Caco-2 (cell line): ENCODE measurements around the gene ZBED4. TPM values are rescaled to one million over a fixed set of nuclear protein-coding genes. Genes with fewer than 3 reads are reported as not detected.

Experiments
- BruUV-seq: library from RNA; stranded (reverse); fragments of 400-500 nt; replicated peaks from 2 replicates; lab custom pipeline; 2021; lab: Mats Ljungman, UMichigan
- CTCF ChIA-PET: fragments of 300-600 bp; sonication (Branson Sonifier 250); formaldehyde crosslinking; loops from one replicate; lab custom pipeline; 2022; ENCODE audit warnings: antibody characterized with exemption; lab: Charles Lee
- POLR2A ChIA-PET: fragments of 300-600 bp; sonication (Branson Sonifier 250); formaldehyde crosslinking; loops from one replicate; lab custom pipeline; 2022; ENCODE audit warnings: antibody characterized with exemption; lab: Charles Lee
- DNase-seq, 2 experiments: peaks; one replicate each; pipeline versions ENCODE4 v3.0.0 to v3.0.0-alpha.2; 2020 to 2022
- H3K27me3 ChIP-seq: replicated peaks from 2 replicates; pipeline ENCODE4 v1.6.0; 2011; ENCODE audit warnings: low read length; ENCODE audit not compliant: control insufficient read depth, insufficient read depth
- H3K36me3 ChIP-seq: 2 replicates; pipeline ENCODE4 v1.5.1; 2011; ENCODE audit warnings: low read length; ENCODE audit not compliant: control insufficient read depth, insufficient read depth
- H3K4me1 ChIP-seq: fragments of 250-450 bp; sonication (Bioruptor Pico); 2 replicates; pipeline ENCODE4 v1.5.1; 2020; ENCODE audit warnings: mild to moderate bottlenecking
- H3K4me3 ChIP-seq: 2 replicates; pipeline ENCODE4 v1.5.1; 2011; ENCODE audit warnings: low read depth, mild to moderate bottlenecking, control low read depth, low read length
- H3K9me3 ChIP-seq: fragments of 250-450 bp; sonication (Bioruptor Pico); 2 replicates; pipeline ENCODE4 v1.5.1; 2020; ENCODE audit warnings: mild to moderate bottlenecking, moderate library complexity
- H3K27ac Mint-ChIP-seq: one replicate; pipeline ENCODE4 v1.8.0; 2022; ENCODE audit warnings: mixed read lengths; ENCODE audit not compliant: unreplicated experiment
- H3K27me3 Mint-ChIP-seq: one replicate; pipeline ENCODE4 v1.8.0; 2022; ENCODE audit warnings: mixed read lengths; ENCODE audit not compliant: insufficient read depth, unreplicated experiment
- H3K36me3 Mint-ChIP-seq: one replicate; pipeline ENCODE4 v1.8.0; 2022; ENCODE audit warnings: mild to moderate bottlenecking, mixed read lengths; ENCODE audit not compliant: insufficient read depth, unreplicated experiment
- H3K4me1 Mint-ChIP-seq: one replicate; pipeline ENCODE4 v1.8.0; 2022; ENCODE audit warnings: low read depth, mixed read lengths; ENCODE audit not compliant: unreplicated experiment
- H3K4me3 Mint-ChIP-seq: one replicate; pipeline ENCODE4 v1.8.0; 2022; ENCODE audit warnings: mild to moderate bottlenecking, moderate library complexity, mixed read lengths; ENCODE audit not compliant: unreplicated experiment
- H3K9me3 Mint-ChIP-seq: one replicate; pipeline ENCODE4 v1.8.0; 2022; ENCODE audit warnings: mixed read lengths; ENCODE audit not compliant: unreplicated experiment
- intact Hi-C: fragments of 100-400 bp; cut with micrococcal nuclease; formaldehyde crosslinking; loops from one replicate; pipeline ENCODE4 v1.10.0; 2022; ENCODE audit not compliant: unreplicated experiment
- total RNA-seq: library from RNA; stranded (reverse); gene quantifications from 2 replicates; pipeline ENCODE4 v1.2.3, GENCODE V29; 2022
- TF ChIP-seq, protein P1 (sequence below), 2 experiments: fragments of 200-600 bp in 1 of 2; IDR thresholded peaks; 1 replicate in 1 of 2; 2 replicates in 1 of 2; pipeline versions ENCODE4 v1.5.1 to v1.8.0; 2011 to 2022; ENCODE audit warnings: antibody characterized with exemption in 1 of 2, control low read depth in 1 of 2, inconsistent platforms in 1 of 2, low read depth in 1 of 2, low read length in 1 of 2, mild to moderate bottlenecking in 1 of 2, moderate library complexity in 1 of 2; ENCODE audit not compliant: insufficient read depth in 1 of 2, severe bottlenecking in 1 of 2, unreplicated experiment in 1 of 2

The ZBED4 gene
- total RNA-seq, 1 experiment from 2014 or later = 17.3 TPM

DNA sequence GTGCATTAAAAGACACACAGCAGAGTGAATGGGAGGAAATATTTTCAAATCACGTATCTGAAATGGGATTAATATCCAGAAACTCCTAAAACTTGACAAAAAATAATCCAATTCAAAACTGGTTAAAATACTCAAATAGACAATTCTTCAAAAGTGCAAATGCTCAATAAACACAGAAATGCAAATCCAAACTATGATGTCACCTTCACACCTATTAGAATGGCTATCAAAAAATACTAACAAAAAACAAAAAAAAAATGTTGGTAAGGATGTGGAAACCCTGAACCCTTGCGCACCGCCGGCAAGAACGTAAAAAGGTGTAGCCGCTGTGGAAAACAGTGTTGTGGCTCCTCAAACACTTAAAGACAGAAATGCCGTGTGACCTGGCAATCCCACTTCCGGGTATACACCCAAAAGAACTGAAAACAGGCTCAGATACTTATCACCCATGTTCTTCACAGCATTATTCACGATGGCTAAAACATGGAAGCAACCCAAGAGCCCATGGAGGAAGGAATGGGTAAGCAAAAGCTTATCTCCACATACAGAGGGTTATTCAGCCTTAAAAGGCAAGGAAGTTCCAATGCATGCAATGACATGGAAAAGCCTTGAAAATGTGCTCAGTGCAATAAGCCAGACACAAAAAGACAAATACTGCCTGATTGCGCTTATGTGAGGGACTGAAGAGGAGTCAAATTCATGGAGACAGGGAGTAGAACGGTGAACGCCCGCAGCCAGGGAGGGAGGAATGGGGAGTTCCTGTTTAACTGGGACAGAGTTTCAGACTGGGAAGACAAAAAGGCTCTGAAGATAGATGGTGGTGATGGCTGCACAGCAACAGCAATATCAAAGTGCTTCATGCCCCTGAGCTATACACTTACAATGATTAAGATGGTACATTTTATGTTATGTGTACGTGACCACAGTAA lies 45.6 kb upstream of the ZBED4 start:
- no peak overlapping the region for H3K4me3 ChIP-seq
- H3K9me3 ChIP-seq = no peaks in the 10 kb centered on the region
- Mint-ChIP-seq H3K36me3 (peaks cover 79% of the 10 kb centered on the region), H3K4me1 (peaks cover 15% of the 10 kb centered on the region), H3K27ac (peak overlapping the region; percentile 8), H3K4me3 (no peak overlapping the region), H3K27me3 (no peaks in the 10 kb centered on the region), H3K9me3 (no peaks in the 10 kb centered on the region)
- BruUV-seq = no TSS peak
- CTCF ChIA-PET = no interaction called here
- no peaks in the 10 kb centered on the region for H3K27me3 ChIP-seq
- POLR2A ChIA-PET = no interaction called here
- TF ChIP-seq, protein P1, sequence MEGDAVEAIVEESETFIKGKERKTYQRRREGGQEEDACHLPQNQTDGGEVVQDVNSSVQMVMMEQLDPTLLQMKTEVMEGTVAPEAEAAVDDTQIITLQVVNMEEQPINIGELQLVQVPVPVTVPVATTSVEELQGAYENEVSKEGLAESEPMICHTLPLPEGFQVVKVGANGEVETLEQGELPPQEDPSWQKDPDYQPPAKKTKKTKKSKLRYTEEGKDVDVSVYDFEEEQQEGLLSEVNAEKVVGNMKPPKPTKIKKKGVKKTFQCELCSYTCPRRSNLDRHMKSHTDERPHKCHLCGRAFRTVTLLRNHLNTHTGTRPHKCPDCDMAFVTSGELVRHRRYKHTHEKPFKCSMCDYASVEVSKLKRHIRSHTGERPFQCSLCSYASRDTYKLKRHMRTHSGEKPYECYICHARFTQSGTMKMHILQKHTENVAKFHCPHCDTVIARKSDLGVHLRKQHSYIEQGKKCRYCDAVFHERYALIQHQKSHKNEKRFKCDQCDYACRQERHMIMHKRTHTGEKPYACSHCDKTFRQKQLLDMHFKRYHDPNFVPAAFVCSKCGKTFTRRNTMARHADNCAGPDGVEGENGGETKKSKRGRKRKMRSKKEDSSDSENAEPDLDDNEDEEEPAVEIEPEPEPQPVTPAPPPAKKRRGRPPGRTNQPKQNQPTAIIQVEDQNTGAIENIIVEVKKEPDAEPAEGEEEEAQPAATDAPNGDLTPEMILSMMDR (IDR thresholded peaks at IDR 0.05; ENCODE audit: insufficient read depth in 1 of 2, low read depth in 1 of 2, low read length in 1 of 2, severe bottlenecking in 1 of 2, unreplicated experiment in 1 of 2) = no peak
- no peak for DNase-seq
- H3K36me3 ChIP-seq = peaks cover 1% of the 10 kb centered on the region
- intact Hi-C loops = no loop called here
- no peaks in the 10 kb centered on the region for H3K4me1 ChIP-seq

DNA sequence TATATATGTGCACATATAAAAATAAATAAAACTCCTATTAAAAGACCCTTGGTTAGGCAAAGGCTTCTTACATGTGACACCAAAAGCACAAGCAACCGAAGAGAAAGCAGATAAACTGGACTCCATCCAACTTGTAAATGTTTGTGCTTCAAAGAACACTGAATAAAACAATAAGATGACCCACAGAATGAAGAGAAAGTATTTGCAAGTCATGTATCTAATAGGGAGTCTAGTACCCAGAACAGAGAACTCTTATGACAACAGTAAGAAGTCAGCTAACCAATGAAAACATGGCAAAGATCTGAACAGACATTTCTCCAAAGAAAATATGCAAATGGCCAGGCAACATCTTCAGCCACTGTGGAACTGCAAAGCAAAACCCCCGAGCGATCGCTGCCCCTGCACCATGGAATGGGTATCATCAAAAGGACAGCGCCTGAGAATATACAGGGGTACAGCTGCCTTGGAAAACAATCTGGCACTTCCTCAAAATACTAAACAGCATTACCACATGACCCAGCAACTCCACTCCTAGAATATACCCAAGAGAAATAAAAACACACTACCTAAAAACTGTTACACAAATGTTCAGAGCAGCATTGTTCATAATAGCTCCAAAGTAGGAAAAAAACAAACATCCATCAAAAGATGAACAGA lies 43.2 kb upstream of the ZBED4 start:
- Mint-ChIP-seq H3K4me3 (no peak overlapping the region), H3K27me3 (no peaks in the 10 kb centered on the region), H3K27ac (peak overlapping the region; percentile 63), H3K4me1 (peaks cover 15% of the 10 kb centered on the region), H3K9me3 (no peaks in the 10 kb centered on the region), H3K36me3 (peaks cover 76% of the 10 kb centered on the region)
- H3K4me1 ChIP-seq = no peaks in the 10 kb centered on the region
- POLR2A ChIA-PET = no interaction called here
- no TSS peak for BruUV-seq
- TF ChIP-seq, protein P1 (IDR thresholded peaks at IDR 0.05; ENCODE audit: insufficient read depth in 1 of 2, low read depth in 1 of 2, low read length in 1 of 2, severe bottlenecking in 1 of 2, unreplicated experiment in 1 of 2) = no peak
- DNase-seq = no peak
- H3K27me3 ChIP-seq = no peaks in the 10 kb centered on the region
- no peaks in the 10 kb centered on the region; the same call in 1 of the 2 replicates for H3K36me3 ChIP-seq
- H3K9me3 ChIP-seq = no peaks in the 10 kb centered on the region
- intact Hi-C loops = no loop called here
- H3K4me3 ChIP-seq = no peak overlapping the region
- CTCF ChIA-PET = no interaction called here

DNA sequence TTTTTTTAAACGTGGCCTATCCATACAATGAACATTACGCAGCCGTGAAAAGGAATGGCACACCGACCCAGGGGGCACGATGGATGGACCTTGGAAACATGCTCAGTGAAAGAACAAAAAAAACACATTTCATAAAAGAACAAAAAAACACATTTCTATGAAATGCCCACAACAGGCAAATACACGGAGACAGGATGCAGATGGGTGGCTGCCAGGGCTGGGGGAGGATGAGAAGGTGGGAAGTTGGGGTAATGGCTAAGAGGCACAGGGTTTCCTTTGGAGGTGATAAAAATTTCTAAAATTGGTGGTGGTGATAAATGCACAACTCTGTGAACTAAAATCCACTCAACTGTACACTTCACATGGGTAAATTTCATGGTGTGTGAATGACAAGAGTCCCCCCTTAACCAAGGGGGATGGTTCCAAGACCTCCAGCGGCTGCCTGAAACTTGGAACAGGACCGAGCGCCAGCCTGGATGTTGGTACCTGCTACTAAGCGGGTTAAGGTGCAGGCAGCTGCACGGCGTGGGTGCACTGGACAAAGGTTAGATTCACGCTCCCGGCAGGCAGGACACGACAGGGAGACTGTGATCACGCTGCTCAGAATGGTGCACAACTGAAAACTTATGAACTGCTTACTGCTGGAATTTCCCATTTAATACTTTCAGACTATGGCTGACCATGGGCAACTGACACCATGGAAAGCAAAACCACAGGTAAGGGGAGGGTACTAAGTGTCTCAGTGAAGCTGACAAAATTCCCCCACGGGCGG lies 42.4 kb upstream of the ZBED4 start:
- H3K36me3 Mint-ChIP-seq = peaks cover 74% of the 10 kb centered on the region

More for the DNA sequence above, 42.4 kb upstream of the ZBED4 start:
- DNase-seq = no peak
- Mint-ChIP-seq H3K27ac (peak overlapping the region; percentile 63), H3K9me3 (no peaks in the 10 kb centered on the region), H3K4me1 (peaks cover 15% of the 10 kb centered on the region), H3K4me3 (no peak overlapping the region), H3K27me3 (no peaks in the 10 kb centered on the region)
- BruUV-seq = no TSS peak
- no peak overlapping the region for H3K4me3 ChIP-seq
- TF ChIP-seq, protein P1 (IDR thresholded peaks at IDR 0.05; ENCODE audit: insufficient read depth in 1 of 2, low read depth in 1 of 2, low read length in 1 of 2, severe bottlenecking in 1 of 2, unreplicated experiment in 1 of 2) = no peak
- H3K9me3 ChIP-seq = no peaks in the 10 kb centered on the region
- intact Hi-C loops = no loop called here
- H3K27me3 ChIP-seq = no peaks in the 10 kb centered on the region
- ChIA-PET POLR2A (no interaction called here), CTCF (no interaction called here)
- no peaks in the 10 kb centered on the region for H3K4me1 ChIP-seq
- no peaks in the 10 kb centered on the region; the same call in 1 of the 2 replicates for H3K36me3 ChIP-seq
